ENCODE measurements around the gene FSIP1. TPM values are rescaled to one million over a fixed set of nuclear protein-coding genes. Genes with fewer than 3 reads are reported as not detected.

FSIP1 gene
- total and polyA plus RNA-seq, 12 donors, result 0.15 to 4.4 (median 0.89) TPM

DNA sequence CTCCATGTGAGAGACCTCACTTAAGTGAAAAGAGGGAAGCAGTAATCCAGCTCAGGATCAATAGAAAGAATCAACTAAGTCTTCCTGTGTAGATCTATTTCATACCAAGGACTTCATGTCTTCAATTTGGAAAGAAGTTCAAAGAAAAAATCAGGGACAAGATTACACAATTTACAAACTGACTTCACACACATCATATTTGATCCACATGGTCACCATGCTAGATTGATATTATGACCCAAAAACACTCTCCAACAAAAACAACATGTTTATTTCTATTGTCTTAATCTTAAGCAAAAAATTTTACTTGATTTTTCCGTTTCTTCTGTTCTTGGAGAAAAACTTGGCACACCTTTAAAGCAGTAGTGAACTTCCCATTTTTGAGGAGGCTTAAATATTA, 125.5 kb downstream of the FSIP1 start:
- H3K27ac ChIP-seq, result no peak overlapping the region
- no peak for TF ChIP-seq CTCF (IDR thresholded peaks at IDR 0.05)
- H3K36me3 ChIP-seq, result no peaks in the 10 kb centered on the region
- intact Hi-C loops (cut with DNase I), result no loop called here
- H3K4me1 ChIP-seq, result no peaks in the 10 kb centered on the region
- ATAC-seq (no peak), DNase-seq (no peak)
- no peaks in the 10 kb centered on the region for H3K27me3 ChIP-seq
- 82 to 84% methylated on average over 1 of the region's 1 CpG for WGBS, 2 donors
- H3K9me3 ChIP-seq, result peaks cover 0 to 3% (median 0%) of the 10 kb centered on the region in 11 donors
- H3K4me3 ChIP-seq, result no peak overlapping the region

GRCh38 chr15:39654304-39654703, 128.3 kb downstream of the FSIP1 start:
- Histone ChIP-seq H3K36me3 (no peaks in the 10 kb centered on the region), H3K4me3 (no peak overlapping the region), H3K4me1 (peaks cover 0 to 8% (median 0%) of the 10 kb centered on the region in 9 donors), H3K27me3 (no peaks in the 10 kb centered on the region), H3K9me3 (peaks cover 0 to 3% (median 0%) of the 10 kb centered on the region in 11 donors), H3K27ac (no peak overlapping the region)
- DNase-seq (no peak), ATAC-seq (no peak)
- no peak for TF ChIP-seq CTCF (IDR thresholded peaks at IDR 0.05)
- whole genome bisulfite sequencing, 2 donors, result 90 to 96% methylated on average over 4 of the region's 4 CpGs
- intact Hi-C loops (cut with DNase I), result no loop called here

DNA sequence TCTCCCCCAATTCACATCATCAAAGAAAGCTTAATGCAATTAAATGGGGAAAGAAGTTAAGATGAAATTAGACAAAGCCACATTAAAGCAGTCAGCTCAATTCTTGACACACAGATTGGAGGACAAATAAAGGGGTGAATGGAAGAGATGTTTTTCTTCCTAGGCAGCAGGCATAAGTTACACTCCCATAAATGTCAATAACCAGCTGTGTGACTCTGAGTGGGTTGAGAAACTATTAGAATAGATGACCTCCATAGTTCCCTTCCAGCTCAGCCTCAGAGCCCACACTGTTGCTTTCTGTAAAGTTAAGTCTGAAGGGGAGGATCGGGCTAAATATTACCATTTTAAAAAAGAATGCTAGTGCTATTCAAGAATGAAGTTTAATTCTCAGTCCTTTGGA, 130.8 kb downstream of the FSIP1 start:
- 83 to 95% methylated on average over 1 of the region's 1 CpG for WGBS, 2 donors
- ATAC-seq (no peak), DNase-seq (no peak)
- peaks cover 0 to 11% (median 0%) of the 10 kb centered on the region in 9 donors for H3K4me1 ChIP-seq
- H3K9me3 ChIP-seq, result no peaks in the 10 kb centered on the region
- no peak for TF ChIP-seq CTCF (IDR thresholded peaks at IDR 0.05)
- H3K27me3 ChIP-seq, result no peaks in the 10 kb centered on the region
- H3K36me3 ChIP-seq, result no peaks in the 10 kb centered on the region
- H3K27ac ChIP-seq, result no peak overlapping the region
- intact Hi-C loops (cut with DNase I), result no loop called here
- H3K4me3 ChIP-seq, result no peak overlapping the region

DNA sequence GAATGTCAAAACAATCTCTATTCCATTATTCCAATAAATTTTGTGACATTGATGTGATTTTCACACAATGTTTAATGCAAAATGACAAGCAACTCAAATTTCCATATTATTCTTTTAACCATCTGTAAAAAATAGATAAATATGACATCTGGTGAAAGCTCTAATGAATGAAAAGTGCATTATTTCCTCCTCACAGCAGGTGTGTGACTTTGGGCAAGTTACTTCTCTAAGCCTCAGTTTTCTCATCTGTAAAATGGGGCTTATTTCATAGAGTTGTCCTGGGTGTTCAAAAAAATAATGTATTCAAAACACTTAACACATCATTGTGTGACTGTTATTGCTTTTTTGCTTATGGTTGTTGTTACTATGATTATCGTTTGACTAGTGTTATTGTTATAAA, 131.3 kb downstream of the FSIP1 start:
- intact Hi-C loops (cut with DNase I), result no loop called here
- 82 to 83% methylated on average over 1 of the region's 1 CpG for WGBS, 2 donors
- no peaks in the 10 kb centered on the region for H3K36me3 ChIP-seq

More for the DNA sequence above, 131.3 kb downstream of the FSIP1 start:
- Histone ChIP-seq H3K4me3 (no peak overlapping the region), H3K27ac (no peak overlapping the region), H3K9me3 (no peaks in the 10 kb centered on the region), H3K27me3 (no peaks in the 10 kb centered on the region), H3K4me1 (peaks cover 0 to 11% (median 0%) of the 10 kb centered on the region in 9 donors)
- no peak for TF ChIP-seq CTCF (IDR thresholded peaks at IDR 0.05)
- ATAC-seq (no peak), DNase-seq (no peak)

Data from heart right ventricle (tissue), 16 donors.